Urinary bladder (tissue), 4 donors: ENCODE measurements around the gene TRPM4. TPM values are rescaled to one million over a fixed set of nuclear protein-coding genes. Genes with fewer than 3 reads are reported as not detected.
"Not testable (repeated sequence)": the region's sequence is repeated elsewhere in the genome, so short reads cannot be mapped to it uniquely, and the experiment has no call there.

Experiments
- DNase-seq: peaks from one replicate; pipeline ENCODE4 v3.0.0-alpha.2; 2015; ENCODE audit errors: extremely low spot score
- H3K27ac ChIP-seq: one replicate; pipeline ENCODE4 v1.5.1; 2013; ENCODE audit warnings: low read depth, mild to moderate bottlenecking, moderate library complexity
- H3K36me3 ChIP-seq: one replicate; pipeline ENCODE4 v1.6.1; 2013; ENCODE audit warnings: mild to moderate bottlenecking, moderate library complexity; ENCODE audit not compliant: insufficient read depth
- H3K4me1 ChIP-seq: one replicate; pipeline ENCODE4 v1.6.1; 2013; ENCODE audit warnings: mild to moderate bottlenecking, moderate library complexity; ENCODE audit not compliant: insufficient read depth
- H3K4me3 ChIP-seq: one replicate; pipeline ENCODE4 v1.5.1; 2013; ENCODE audit warnings: low read depth, low read length
- WGBS: extraction: QIAGEN DNeasy Blood & Tissue Kit; methylation state at CpG from one replicate; pipeline ENCODE4 v1.1.7; 2013; 5-methylcytosine and 5-hydroxymethylcytosine counted together
- polyA plus RNA-seq: library from polyadenylated mRNA; stranded (reverse); fragments of 200-250 nt; gene quantifications from one replicate; pipeline ENCODE4 v1.2.3, GENCODE V29; 2013
- total RNA-seq: library from RNA; depleted of rRNA; stranded (reverse); fragments of >200 nt; gene quantifications from one replicate; pipeline ENCODE4 v1.2.3, GENCODE V29; 2014
- donor health status: healthy with polysubstance abuse.
- donor health status: healthy.

TRPM4 gene
- total and polyA plus RNA-seq, 2 donors = 18.0 to 18.8 TPM

- no peaks in the 10 kb centered on the region for H3K4me1 ChIP-seq
- no peak overlapping the region for H3K4me3 ChIP-seq
- no peak overlapping the region for H3K27ac ChIP-seq
- WGBS = 91% methylated on average over 29 of the region's 29 CpGs
- H3K36me3 ChIP-seq = no peaks in the 10 kb centered on the region
- DNase-seq = no peak
These were observed 42.8 kb downstream of the TRPM4 start for GRCh38 chr19:49200238-49200862.

- 85% methylated on average over 7 of the region's 7 CpGs for WGBS
- H3K36me3 ChIP-seq = no peaks in the 10 kb centered on the region
These were observed 43.5 kb downstream of the TRPM4 start for GRCh38 chr19:49201042-49201441.

DNA sequence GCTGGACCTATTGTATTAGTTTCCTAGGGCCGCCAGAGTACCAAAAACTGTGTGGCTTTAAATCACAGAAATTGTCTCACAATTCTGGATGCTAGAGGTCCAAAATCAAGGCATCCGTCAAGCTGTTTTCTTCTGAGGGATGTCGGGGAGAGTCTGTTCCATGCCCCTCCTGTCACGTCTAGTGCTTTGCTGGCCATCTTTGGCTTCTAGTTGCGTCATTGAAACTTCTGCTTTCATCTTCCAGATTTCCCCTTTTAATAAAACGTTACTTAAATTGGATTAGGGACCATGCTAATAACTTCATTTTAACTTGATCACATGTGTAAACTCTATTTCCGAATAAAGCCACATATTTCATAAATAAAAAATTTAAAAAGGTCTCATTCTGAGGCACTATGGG, 47.5 kb downstream of the TRPM4 start:
- H3K4me1 ChIP-seq = no peaks in the 10 kb centered on the region
- H3K36me3 ChIP-seq = no peaks in the 10 kb centered on the region
- no peak for DNase-seq
- no peak overlapping the region for H3K27ac ChIP-seq
- H3K4me3 ChIP-seq = no peak overlapping the region
- 87% methylated on average over 7 of the region's 7 CpGs for WGBS

More at GRCh38 chr19:49201042-49201441, 43.5 kb downstream of the TRPM4 start:
- no peak overlapping the region for H3K4me3 ChIP-seq
- H3K27ac ChIP-seq = no peak overlapping the region
- no peak for DNase-seq
- H3K4me1 ChIP-seq = no peaks in the 10 kb centered on the region

DNA sequence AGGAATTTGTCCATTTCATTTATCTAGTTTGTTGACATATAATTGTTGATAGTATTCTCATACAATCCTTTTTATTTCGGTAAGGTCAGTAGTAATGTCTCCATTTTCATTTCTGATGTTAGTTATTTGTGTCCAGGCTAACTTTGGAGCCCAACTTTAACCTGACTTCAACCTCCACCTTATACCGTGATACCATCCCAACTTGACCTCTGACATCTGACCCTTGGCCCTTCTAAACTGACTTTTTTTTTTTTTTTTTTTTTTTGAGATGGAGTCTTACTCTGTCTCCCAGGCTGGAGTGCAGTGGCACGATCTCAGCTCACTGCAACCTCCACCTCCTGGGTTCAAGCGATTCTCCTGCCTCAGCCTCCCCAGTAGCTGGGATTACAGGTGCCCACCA, 51.9 kb downstream of the TRPM4 start:
- H3K4me1 ChIP-seq, H3K4me3 ChIP-seq, H3K27ac ChIP-seq, DNase-seq, H3K36me3 ChIP-seq: not testable (repeated sequence)
- 86% methylated on average over 4 of the region's 4 CpGs for WGBS

DNA sequence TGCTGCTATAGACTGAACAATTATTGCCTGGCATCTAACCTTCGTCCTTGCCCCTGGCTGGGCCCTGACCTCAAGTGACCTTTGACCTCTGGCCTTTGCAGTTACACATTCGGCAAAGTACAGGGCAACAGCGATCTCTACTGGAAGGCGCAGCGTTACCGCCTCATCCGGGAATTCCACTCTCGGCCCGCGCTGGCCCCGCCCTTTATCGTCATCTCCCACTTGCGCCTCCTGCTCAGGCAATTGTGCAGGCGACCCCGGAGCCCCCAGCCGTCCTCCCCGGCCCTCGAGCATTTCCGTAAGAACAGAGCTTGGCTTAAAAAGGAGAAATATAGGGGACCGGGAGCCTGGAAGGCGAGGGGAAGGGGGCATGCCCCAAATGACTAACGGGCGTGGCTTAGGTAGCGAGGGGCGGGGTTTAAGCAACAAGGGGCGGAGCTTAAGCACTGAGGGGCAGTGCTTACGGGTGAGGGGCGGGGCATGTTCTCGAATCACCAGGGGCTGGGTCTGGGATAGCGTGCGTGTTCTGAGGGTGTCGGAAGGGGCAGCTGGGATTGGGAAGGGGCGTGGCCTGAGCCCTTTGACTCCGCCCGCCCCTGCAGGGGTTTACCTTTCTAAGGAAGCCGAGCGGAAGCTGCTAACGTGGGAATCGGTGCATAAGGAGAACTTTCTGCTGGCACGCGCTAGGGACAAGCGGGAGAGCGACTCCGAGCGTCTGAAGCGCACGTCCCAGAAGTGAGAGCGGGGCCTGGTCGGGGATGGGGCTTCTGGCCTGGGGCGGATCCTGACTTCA, 52.7 kb downstream of the TRPM4 start:
- 38% methylated on average over 50 of the region's 50 CpGs for WGBS
- no peak overlapping the region for H3K4me3 ChIP-seq
- DNase-seq = no peak
- H3K36me3 ChIP-seq = no peaks in the 10 kb centered on the region
- H3K27ac ChIP-seq = no peak overlapping the region
- H3K4me1 ChIP-seq = no peaks in the 10 kb centered on the region

- no peaks in the 10 kb centered on the region for H3K4me1 ChIP-seq
- WGBS = 68% methylated on average over 19 of the region's 19 CpGs
- H3K27ac ChIP-seq = no peak overlapping the region
- no peaks in the 10 kb centered on the region for H3K36me3 ChIP-seq
- no peak for DNase-seq
- no peak overlapping the region for H3K4me3 ChIP-seq
These were observed 53.4 kb downstream of the TRPM4 start for GRCh38 chr19:49210901-49211451.

GRCh38 chr19:49212016-49212701, 54.6 kb downstream of the TRPM4 start:
- 68% methylated on average over 7 of the region's 7 CpGs for WGBS
- Histone ChIP-seq H3K4me1 (no peaks in the 10 kb centered on the region), H3K4me3 (no peak overlapping the region), H3K27ac (no peak overlapping the region), H3K36me3 (no peaks in the 10 kb centered on the region)
- DNase-seq = no peak

- no peak for DNase-seq
- H3K4me3 ChIP-seq = no peak overlapping the region
- H3K4me1 ChIP-seq = no peaks in the 10 kb centered on the region
- no peaks in the 10 kb centered on the region for H3K36me3 ChIP-seq
- H3K27ac ChIP-seq = no peak overlapping the region
- WGBS = 87% methylated on average over 13 of the region's 13 CpGs
These were observed 56.2 kb downstream of the TRPM4 start for GRCh38 chr19:49213791-49214190.

GRCh38 chr19:49214701-49215100, 57.1 kb downstream of the TRPM4 start:
- Histone ChIP-seq H3K4me3 (no peak overlapping the region), H3K4me1 (no peaks in the 10 kb centered on the region), H3K36me3 (no peaks in the 10 kb centered on the region), H3K27ac (no peak overlapping the region)
- no peak for DNase-seq
- WGBS = 89% methylated on average over 9 of the region's 9 CpGs

DNA sequence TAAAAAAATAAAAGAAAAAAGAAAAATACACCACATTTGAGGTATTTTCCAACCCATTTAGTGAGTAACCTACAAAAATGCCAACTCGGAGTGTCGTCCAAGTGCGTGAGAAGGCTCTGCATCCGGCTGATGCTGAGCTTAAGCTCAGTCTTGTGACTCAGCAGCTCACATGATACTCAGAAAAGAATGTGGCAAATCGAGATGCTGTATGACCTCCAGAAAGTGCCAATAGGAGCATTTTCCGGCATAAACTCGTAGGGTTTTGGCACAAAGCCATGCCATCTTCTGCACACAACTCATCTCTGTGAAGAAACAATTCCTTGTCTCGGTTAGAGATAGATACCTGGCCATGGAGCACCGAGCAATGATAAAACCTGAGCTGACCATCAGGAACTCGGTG, 58.5 kb downstream of the TRPM4 start:
- WGBS = 72% methylated on average over 10 of the region's 10 CpGs

GRCh38 chr19:49217382-49217781, 59.8 kb downstream of the TRPM4 start:
- no peak for DNase-seq
- 62% methylated on average over 6 of the region's 6 CpGs for WGBS
- Histone ChIP-seq H3K36me3 (no peaks in the 10 kb centered on the region), H3K4me1 (no peaks in the 10 kb centered on the region), H3K4me3 (no peak overlapping the region), H3K27ac (no peak overlapping the region)

More for the DNA sequence above, 58.5 kb downstream of the TRPM4 start:
- Histone ChIP-seq H3K36me3 (no peaks in the 10 kb centered on the region), H3K4me1 (no peaks in the 10 kb centered on the region), H3K27ac (no peak overlapping the region), H3K4me3 (no peak overlapping the region)
- no peak for DNase-seq

GRCh38 chr19:49222011-49222410, 64.4 kb downstream of the TRPM4 start:
- no peak for DNase-seq
- Histone ChIP-seq H3K36me3 (no peaks in the 10 kb centered on the region), H3K27ac (no peak overlapping the region), H3K4me3 (no peak overlapping the region), H3K4me1 (no peaks in the 10 kb centered on the region)
- WGBS = 72% methylated on average over 6 of the region's 6 CpGs

DNA sequence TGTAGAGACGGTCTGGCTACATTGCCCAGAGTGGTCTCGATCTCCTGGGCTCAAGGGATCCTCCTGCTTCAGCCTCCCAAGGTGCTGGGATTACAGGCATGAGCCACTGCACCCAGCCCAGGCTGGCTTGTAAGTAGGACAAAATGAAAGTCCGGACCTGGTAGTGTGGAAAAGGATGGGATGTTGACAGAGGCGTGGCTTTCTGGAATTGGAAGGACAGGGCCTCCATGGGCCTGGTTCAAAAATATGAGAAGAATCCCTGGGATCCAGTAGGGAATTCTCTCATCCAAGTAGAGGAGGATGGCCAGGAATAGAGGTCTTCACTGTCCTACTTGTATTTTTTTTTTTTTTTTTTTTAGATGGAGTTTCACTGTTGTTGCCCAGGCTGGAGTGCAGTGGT, 64.9 kb downstream of the TRPM4 start:
- no peak overlapping the region for H3K4me3 ChIP-seq
- DNase-seq = no peak
- no peak overlapping the region for H3K27ac ChIP-seq
- no peaks in the 10 kb centered on the region for H3K4me1 ChIP-seq
- no peaks in the 10 kb centered on the region for H3K36me3 ChIP-seq
- WGBS = 91% methylated on average over 4 of the region's 4 CpGs

DNA sequence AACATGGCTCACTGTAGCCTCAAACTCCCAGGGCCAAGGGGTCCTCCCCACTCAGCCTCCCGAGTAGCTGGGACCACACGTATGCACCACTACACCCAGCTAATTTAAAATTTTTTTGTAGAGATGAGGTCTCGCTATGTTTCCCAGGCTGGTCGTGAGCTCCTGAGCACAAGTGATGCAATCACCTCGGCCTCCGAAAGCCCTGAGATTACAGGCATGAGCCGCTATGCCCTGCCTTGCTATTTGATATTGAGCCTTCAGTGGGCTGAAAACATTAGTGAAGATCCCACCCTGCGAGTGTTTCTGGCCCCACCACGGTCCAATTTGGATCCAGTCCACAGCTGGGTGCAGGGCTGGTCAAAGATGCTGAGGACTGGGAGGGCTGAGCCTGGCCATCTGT, 65.9 kb downstream of the TRPM4 start:
- H3K36me3 ChIP-seq = no peaks in the 10 kb centered on the region
- no peak overlapping the region for H3K27ac ChIP-seq
- H3K4me1 ChIP-seq = no peaks in the 10 kb centered on the region
- no peak for DNase-seq
- no peak overlapping the region for H3K4me3 ChIP-seq
- 81% methylated on average over 9 of the region's 9 CpGs for WGBS
